ENCODE results near the gene AMMECR1.

DNA sequence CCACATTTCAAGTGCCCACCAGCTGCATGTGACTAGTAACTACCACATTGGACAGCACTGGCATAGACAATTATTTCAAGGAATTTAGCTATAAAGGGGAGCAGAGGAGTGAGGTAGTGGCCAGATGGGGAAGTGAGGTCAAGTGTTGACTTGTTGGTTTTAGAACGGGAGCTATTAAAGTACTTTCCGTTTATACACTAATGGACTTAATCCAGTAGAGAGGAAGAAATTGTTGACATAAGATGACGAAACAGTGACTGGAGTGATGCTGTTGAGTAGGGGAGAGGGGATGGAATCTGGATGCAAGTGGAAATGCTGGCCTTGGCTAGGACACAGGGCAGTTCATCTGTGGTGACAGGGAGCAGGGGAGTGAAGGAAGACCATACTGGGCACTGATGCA lies 154.4 kb downstream of the AMMECR1 start:
- no peak for TF ChIP-seq EZH2phosphoT487 (IDR thresholded peaks at IDR 0.05; ENCODE audit: insufficient read depth, low read depth)
- TF ChIP-seq EZH2 (IDR thresholded peaks at IDR 0.05; ENCODE audit: insufficient read depth, poor library complexity, severe bottlenecking): no peak

Data from GM23248 (cell line).